ENCODE results near the gene SLC4A4. TPM values are rescaled to one million over a fixed set of nuclear protein-coding genes. Genes with fewer than 3 reads are reported as not detected.

The SLC4A4 gene
- total and polyA plus RNA-seq, 2 of the 13 experiments (the other 11 are each of a cell fraction or from before 2014, with no cell fraction given), result 0.01 TPM; not detected in 1

GRCh38 chr4:71396382-71396781, 57.6 kb downstream of the SLC4A4 start (continued):
- no peak for TF ChIP-seq MAZ (IDR thresholded peaks at IDR 0.05; ENCODE audit: borderline replicate concordance, low read depth, low read length)
- no peak for TF ChIP-seq MAZ (CRISPR knock-in tag; IDR thresholded peaks at IDR 0.05; ENCODE audit: low read depth)
- TF ChIP-seq ZBTB10 (CRISPR knock-in tag; IDR thresholded peaks at IDR 0.05; ENCODE audit: borderline replicate concordance), result no peak
- no peak for TF ChIP-seq ZNF615 (CRISPR knock-in tag; IDR thresholded peaks at IDR 0.05; ENCODE audit: borderline replicate concordance)
- no peak for TF ChIP-seq ZNF383 (CRISPR knock-in tag; IDR thresholded peaks at IDR 0.05; ENCODE audit: borderline replicate concordance)
- TF ChIP-seq GATAD2A (CRISPR knock-in tag; IDR thresholded peaks at IDR 0.05), result no peak
- TF ChIP-seq ZSCAN30 (CRISPR knock-in tag; IDR thresholded peaks at IDR 0.05), result no peak
- TF ChIP-seq PHB2 (IDR thresholded peaks at IDR 0.05; ENCODE audit: partially characterized antibody), result no peak
- TF ChIP-seq HOXD1 (CRISPR knock-in tag; IDR thresholded peaks at IDR 0.05), result no peak
- TF ChIP-seq PRDM4 (CRISPR knock-in tag; IDR thresholded peaks at IDR 0.05; ENCODE audit: borderline replicate concordance), result no peak

Data from HepG2 (cell line).